22Rv1 (cell line): ENCODE data around the gene EFCAB8.

Source experiments
- CTCF ChIP-seq: fragments of 450-650 bp; IDR thresholded peaks from 2 replicates; pipeline ENCODE4 v1.5.1; 2017; ENCODE audit warnings: mild to moderate bottlenecking
- ZFX ChIP-seq: fragments of 450-650 bp; IDR thresholded peaks from 2 replicates; pipeline ENCODE4 v1.6.1; 2017; ENCODE audit warnings: antibody characterized with exemption, borderline replicate concordance

- TF ChIP-seq CTCF (no peak), ZFX (no peak)
Measured at GRCh38 chr20:32912688-32913087, 54.0 kb downstream of the EFCAB8 start.
